Peyer's patch (tissue), 4 donors: Measurements from ENCODE around the gene LUC7L.

Source experiments
- POLR2A ChIP-seq, 2 donors: fragments of 450-650 bp; IDR thresholded peaks; one replicate each; pipeline ENCODE4 v1.5.1; 2017; ENCODE audit warnings: antibody characterized with exemption in 2 of 2, mild to moderate bottlenecking in 2 of 2, moderate library complexity in 2 of 2
- TF ChIP-seq, protein P1 (sequence below), 6 experiments: fragments of 450-650 bp in 4 of 6; fragments of 200-600 bp in 2 of 6; sonication (generic) in 1 of 6; IDR thresholded peaks; one replicate each; pipeline ENCODE4 v1.5.1; 2017 to 2019; ENCODE audit warnings: antibody characterized with exemption in 6 of 6, mild to moderate bottlenecking in 3 of 6, moderate library complexity in 1 of 6

DNA sequence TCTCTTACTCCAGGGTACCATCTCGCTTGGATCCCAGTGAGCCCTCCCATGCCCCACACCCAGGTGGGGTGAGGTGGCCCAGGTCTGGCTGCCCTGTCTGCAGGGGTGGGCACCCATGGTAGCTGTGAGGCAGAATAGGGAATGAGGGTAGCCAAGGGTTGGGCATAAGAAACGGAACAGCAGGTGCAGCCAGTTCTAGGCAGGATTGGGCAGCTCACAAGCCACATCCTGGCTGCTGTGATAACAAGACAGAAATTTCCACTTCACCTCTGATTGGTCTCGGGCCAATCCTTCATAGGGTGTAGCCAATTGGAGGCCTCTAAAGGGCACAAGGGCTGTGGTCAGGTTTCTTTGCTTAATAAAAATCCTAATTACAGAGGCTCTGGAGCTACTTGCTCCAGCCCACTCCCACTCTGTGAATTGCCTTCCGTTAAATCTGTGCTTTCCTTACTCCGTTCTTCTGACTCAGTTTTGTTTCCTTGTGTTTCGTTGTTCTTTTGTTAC lies 49.7 kb upstream of the LUC7L start:
- TF ChIP-seq, protein P1, sequence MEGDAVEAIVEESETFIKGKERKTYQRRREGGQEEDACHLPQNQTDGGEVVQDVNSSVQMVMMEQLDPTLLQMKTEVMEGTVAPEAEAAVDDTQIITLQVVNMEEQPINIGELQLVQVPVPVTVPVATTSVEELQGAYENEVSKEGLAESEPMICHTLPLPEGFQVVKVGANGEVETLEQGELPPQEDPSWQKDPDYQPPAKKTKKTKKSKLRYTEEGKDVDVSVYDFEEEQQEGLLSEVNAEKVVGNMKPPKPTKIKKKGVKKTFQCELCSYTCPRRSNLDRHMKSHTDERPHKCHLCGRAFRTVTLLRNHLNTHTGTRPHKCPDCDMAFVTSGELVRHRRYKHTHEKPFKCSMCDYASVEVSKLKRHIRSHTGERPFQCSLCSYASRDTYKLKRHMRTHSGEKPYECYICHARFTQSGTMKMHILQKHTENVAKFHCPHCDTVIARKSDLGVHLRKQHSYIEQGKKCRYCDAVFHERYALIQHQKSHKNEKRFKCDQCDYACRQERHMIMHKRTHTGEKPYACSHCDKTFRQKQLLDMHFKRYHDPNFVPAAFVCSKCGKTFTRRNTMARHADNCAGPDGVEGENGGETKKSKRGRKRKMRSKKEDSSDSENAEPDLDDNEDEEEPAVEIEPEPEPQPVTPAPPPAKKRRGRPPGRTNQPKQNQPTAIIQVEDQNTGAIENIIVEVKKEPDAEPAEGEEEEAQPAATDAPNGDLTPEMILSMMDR (IDR thresholded peaks at IDR 0.05) = no peak
- TF ChIP-seq POLR2A (IDR thresholded peaks at IDR 0.05) = no peak
